HCT116 (cell line): ENCODE data around the gene PSMC3. TPM values are rescaled to one million over a fixed set of nuclear protein-coding genes. Genes with fewer than 3 reads are reported as not detected.

ENCODE experiments used
- ATAC-seq: fragments of 200-7000 bp; cut with Tn5 transposase; 2 replicates; pipeline ENCODE4 v1.9.1; 2020; ENCODE audit warnings: mild to moderate bottlenecking, moderate library complexity
- BruUV-seq: library from RNA; stranded (reverse); fragments of 400-500 nt; replicated peaks from 2 replicates; lab custom pipeline; 2021; lab: Mats Ljungman, UMichigan
- CTCF ChIA-PET: fragments of 300-600 bp; sonication (Branson Sonifier 250); formaldehyde crosslinking; loops from one replicate; lab custom pipeline; 2021; ENCODE audit warnings: antibody characterized with exemption; lab: Charles Lee
- POLR2A ChIA-PET: fragments of 300-600, 350-600 bp; sonication (Branson Sonifier 250); formaldehyde crosslinking; loops from one replicate; lab custom pipeline; 2021; ENCODE audit warnings: antibody characterized with exemption; lab: Charles Lee
- RAD21 ChIA-PET, 2 experiments: fragments of 300-600 bp; sonication (Branson Sonifier 250); formaldehyde crosslinking; loops; one replicate each; lab custom pipeline; 2023; ENCODE audit warnings: low total read pairs in 2 of 2; ENCODE audit not compliant: uncharacterized antibody in 2 of 2, unreplicated experiment in 2 of 2, low non-redundant PET in 1 of 2; lab: Charles Lee
- DNase-seq: peaks from one replicate; pipeline ENCODE4 v3.0.0-alpha.2; 2010; ENCODE audit warnings: low read depth, low spot score
- H2AFZ ChIP-seq: fragments of 200-600 bp; shearing (Covaris generic), sonication (generic); 2 replicates; pipeline ENCODE4 v1.6.1; 2017; ENCODE audit warnings: low read depth, mixed run types, mixed read lengths, antibody characterized with exemption, low read length; ENCODE audit not compliant: poor library complexity, severe bottlenecking
- H3K27ac ChIP-seq: 2 replicates; pipeline ENCODE4 v1.5.1; 2012; ENCODE audit warnings: low read depth, low read length
- H3K27me3 ChIP-seq: fragments of 200-600 bp; sonication (generic); 2 replicates; pipeline ENCODE4 v1.6.1; 2016; ENCODE audit warnings: mixed run types, low read length, mixed read lengths; ENCODE audit not compliant: insufficient read depth
- H3K36me3 ChIP-seq, 2 experiments: fragments of 200-500 bp in 1 of 2; fragments of 200-600 bp in 1 of 2; sonication (Bioruptor generic) in 1 of 2; sonication (generic) in 1 of 2; 2 replicates each; pipeline versions ENCODE4 v1.5.1 to v1.6.1; 2014 to 2016; ENCODE audit warnings: low read length in 2 of 2, inconsistent platforms in 1 of 2, mixed read lengths in 1 of 2, mixed run types in 1 of 2; ENCODE audit not compliant: insufficient read depth in 2 of 2, control insufficient read depth in 1 of 2
- H3K4me1 ChIP-seq, 2 experiments: fragments of 200-600 bp in 1 of 2; sonication (generic) in 1 of 2; 2 replicates each; pipeline versions ENCODE4 v1.5.1 to v1.6.1; 2012 to 2017; ENCODE audit warnings: low read length in 2 of 2, inconsistent platforms in 1 of 2, mild to moderate bottlenecking in 1 of 2, mixed read lengths in 1 of 2, mixed run types in 1 of 2, moderate library complexity in 1 of 2; ENCODE audit not compliant: insufficient read depth in 2 of 2, control insufficient read depth in 1 of 2
- H3K4me2 ChIP-seq: fragments of 200-600 bp; sonication (generic); 2 replicates; pipeline ENCODE4 v1.6.1; 2017; ENCODE audit warnings: mixed run types, low read length, mixed read lengths
- H3K4me3 ChIP-seq, 2 experiments: fragments of 200-600 bp in 1 of 2; sonication (generic) in 1 of 2; replicated peaks in 1 of 2; 2 replicates each; pipeline ENCODE4 v1.5.1; 2011 to 2016; ENCODE audit warnings: low read length in 2 of 2, control low read depth in 1 of 2, low read depth in 1 of 2, mild to moderate bottlenecking in 1 of 2, mixed read lengths in 1 of 2, mixed run types in 1 of 2
- H3K79me2 ChIP-seq: fragments of 200-600 bp; sonication (generic); 2 replicates; pipeline ENCODE4 v1.6.1; 2017; ENCODE audit warnings: mild to moderate bottlenecking, mixed run types, low read length, moderate library complexity, mixed read lengths; ENCODE audit not compliant: insufficient read depth
- H3K9ac ChIP-seq: fragments of 200-600 bp; sonication (generic); 2 replicates; pipeline ENCODE4 v1.6.1; 2016; ENCODE audit warnings: low read length, mixed read lengths
- H3K9me2 ChIP-seq: fragments of 200-600 bp; sonication (generic), shearing (Covaris generic); 2 replicates; pipeline ENCODE4 v1.6.1; 2017; ENCODE audit warnings: mixed run types, mild to moderate bottlenecking, moderate library complexity; ENCODE audit not compliant: insufficient read depth
- H3K9me3 ChIP-seq, 2 experiments: fragments of 200-500 bp in 1 of 2; fragments of 200-600 bp in 1 of 2; sonication (Bioruptor generic) in 1 of 2; sonication (generic) in 1 of 2; 2 replicates each; pipeline ENCODE4 v1.6.1; 2014 to 2017; ENCODE audit warnings: low read length in 2 of 2, mixed read lengths in 2 of 2, inconsistent platforms in 1 of 2, low read depth in 1 of 2, mild to moderate bottlenecking in 1 of 2, mixed run types in 1 of 2, moderate library complexity in 1 of 2; ENCODE audit not compliant: control insufficient read depth in 1 of 2, insufficient read depth in 1 of 2
- H4K20me1 ChIP-seq: fragments of 200-600 bp; sonication (generic), shearing (Covaris generic); 2 replicates; pipeline ENCODE4 v1.6.1; 2017; ENCODE audit warnings: mixed run types, mild to moderate bottlenecking, moderate library complexity; ENCODE audit not compliant: insufficient read depth
- CEBPB ChIP-seq: IDR thresholded peaks from 2 replicates; pipeline ENCODE4 v1.6.1; 2012; ENCODE audit warnings: low read depth
- EGR1 ChIP-seq: IDR thresholded peaks from 2 replicates; pipeline ENCODE4 v1.6.1; 2012; ENCODE audit warnings: low read depth
- ELF1 ChIP-seq: IDR thresholded peaks from 2 replicates; pipeline ENCODE4 v1.6.1; 2012; ENCODE audit warnings: low read depth, borderline replicate concordance
- EZH2 ChIP-seq: fragments of 200-600 bp; sonication (generic); IDR thresholded peaks from 2 replicates; pipeline ENCODE4 v1.6.1; 2017; ENCODE audit warnings: antibody characterized with exemption, mixed run types
- FOSL1 ChIP-seq: IDR thresholded peaks from 2 replicates; pipeline ENCODE4 v1.6.1; 2012; ENCODE audit warnings: low read depth
- JUND ChIP-seq: IDR thresholded peaks from 2 replicates; pipeline ENCODE4 v1.6.1; 2012
- RAD21 ChIP-seq: IDR thresholded peaks from 2 replicates; pipeline ENCODE4 v1.6.1; 2012; ENCODE audit warnings: low read depth, mild to moderate bottlenecking
- SIN3A ChIP-seq: IDR thresholded peaks from 2 replicates; pipeline ENCODE4 v1.6.1; 2012; ENCODE audit warnings: low read depth
- SRF ChIP-seq: IDR thresholded peaks from 2 replicates; pipeline ENCODE4 v1.6.1; 2012; ENCODE audit warnings: low read depth
- ZFX ChIP-seq: fragments of 450-650 bp; IDR thresholded peaks from 2 replicates; pipeline ENCODE4 v1.6.1; 2017
- ZNF274 ChIP-seq: fragments of 200-500 bp; sonication (Bioruptor generic); IDR thresholded peaks from 2 replicates; pipeline ENCODE4 v1.6.1; 2014; ENCODE audit warnings: mild to moderate bottlenecking, low read depth, low read length, inconsistent platforms
- intact Hi-C: fragments of 100-400 bp; cut with micrococcal nuclease; formaldehyde crosslinking; loops from 2 replicates; pipeline ENCODE4 v1.10.0; 2022
- total RNA-seq: library from RNA; stranded (reverse); gene quantifications from one replicate; pipeline ENCODE4 v1.2.1, GENCODE V29; 2021; ENCODE audit not compliant: unreplicated experiment
- TF ChIP-seq, protein P1 (sequence below), 3 experiments: fragments of 200-600 bp in 1 of 3; sonication (generic) in 1 of 3; IDR thresholded peaks in 2 of 3; conservative IDR thresholded peaks in 1 of 3; 2 replicates each; pipeline ENCODE4 v1.5.1; 2012 to 2017; ENCODE audit warnings: low read depth in 2 of 3, low read length in 2 of 3, antibody characterized with exemption in 1 of 3, borderline replicate concordance in 1 of 3, control low read depth in 1 of 3, mild to moderate bottlenecking in 1 of 3, mixed read lengths in 1 of 3, mixed run types in 1 of 3, moderate library complexity in 1 of 3; ENCODE audit not compliant: insufficient read depth in 1 of 3
- TF ChIP-seq, protein P2 (sequence below): IDR thresholded peaks from 2 replicates; pipeline ENCODE4 v1.6.1; 2012
- TF ChIP-seq, protein P3 (sequence below): IDR thresholded peaks from 2 replicates; pipeline ENCODE4 v1.6.1; 2012

The PSMC3 gene
- total RNA-seq, 1 experiment from 2014 or later: 155 TPM

DNA sequence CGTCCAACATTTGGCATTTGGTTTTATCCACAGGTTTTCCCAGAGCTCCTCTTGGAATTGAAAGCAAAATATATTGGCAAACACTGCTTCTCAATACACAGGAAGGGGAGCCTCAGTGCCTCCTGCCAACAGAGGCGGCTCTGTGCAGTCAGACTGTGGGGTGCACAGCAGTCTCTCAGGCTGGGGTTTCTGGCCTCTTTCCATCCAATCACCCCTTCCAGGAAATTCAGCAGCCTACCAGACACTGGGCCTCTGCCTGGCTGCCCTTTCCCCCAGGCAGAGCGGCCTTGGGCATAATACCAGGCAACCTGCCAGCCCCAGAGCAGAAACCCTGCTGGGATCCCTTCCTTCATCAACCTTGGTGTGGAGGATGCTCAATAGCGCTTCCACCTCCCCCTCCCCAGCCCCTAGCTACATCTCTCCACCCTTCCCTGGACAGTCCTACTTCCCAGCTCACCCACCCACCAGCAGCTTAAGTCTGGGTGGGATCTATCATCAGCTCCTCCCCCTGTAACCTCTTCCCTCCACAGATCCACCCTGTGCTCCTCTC lies 40.5 kb upstream of the PSMC3 start:
- BruUV-seq: no TSS peak
- H3K36me3 ChIP-seq: peaks cover 15 to 36% of the 10 kb centered on the region in 2 experiments; a peak in 3 of 4 replicates
- DNase-seq (no peak), ATAC-seq (peak; percentile 44)
- peaks cover 0 to 4% of the 10 kb centered on the region in 2 experiments; a peak in 1 of 4 replicates for H3K4me1 ChIP-seq
- H3K9me3 ChIP-seq: no peaks in the 10 kb centered on the region
- H3K27ac ChIP-seq: no peak overlapping the region
- no peak overlapping the region for H2AFZ ChIP-seq
- peaks cover 46% of the 10 kb centered on the region for H3K79me2 ChIP-seq
- H3K4me2 ChIP-seq: no peak overlapping the region
- ChIA-PET RAD21 (no interaction called here), POLR2A (no interaction called here), CTCF (interaction anchor here (1.3 to 1.5 kb wide), 2 partner anchors 13 to 208 kb away, joined by 3 read pairs; no protein-coding TSS in a partner anchor)
- peaks cover 5% of the 10 kb centered on the region for H4K20me1 ChIP-seq
- TF ChIP-seq FOSL1 (no peak), RAD21 (no peak), JUND (no peak), EGR1 (no peak), EZH2 (no peak), ZNF274 (no peak), CEBPB (no peak), SIN3A (no peak), ZFX (no peak), SRF (no peak), ELF1 (no peak)
- TF ChIP-seq, protein P1, sequence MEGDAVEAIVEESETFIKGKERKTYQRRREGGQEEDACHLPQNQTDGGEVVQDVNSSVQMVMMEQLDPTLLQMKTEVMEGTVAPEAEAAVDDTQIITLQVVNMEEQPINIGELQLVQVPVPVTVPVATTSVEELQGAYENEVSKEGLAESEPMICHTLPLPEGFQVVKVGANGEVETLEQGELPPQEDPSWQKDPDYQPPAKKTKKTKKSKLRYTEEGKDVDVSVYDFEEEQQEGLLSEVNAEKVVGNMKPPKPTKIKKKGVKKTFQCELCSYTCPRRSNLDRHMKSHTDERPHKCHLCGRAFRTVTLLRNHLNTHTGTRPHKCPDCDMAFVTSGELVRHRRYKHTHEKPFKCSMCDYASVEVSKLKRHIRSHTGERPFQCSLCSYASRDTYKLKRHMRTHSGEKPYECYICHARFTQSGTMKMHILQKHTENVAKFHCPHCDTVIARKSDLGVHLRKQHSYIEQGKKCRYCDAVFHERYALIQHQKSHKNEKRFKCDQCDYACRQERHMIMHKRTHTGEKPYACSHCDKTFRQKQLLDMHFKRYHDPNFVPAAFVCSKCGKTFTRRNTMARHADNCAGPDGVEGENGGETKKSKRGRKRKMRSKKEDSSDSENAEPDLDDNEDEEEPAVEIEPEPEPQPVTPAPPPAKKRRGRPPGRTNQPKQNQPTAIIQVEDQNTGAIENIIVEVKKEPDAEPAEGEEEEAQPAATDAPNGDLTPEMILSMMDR (IDR thresholded peaks at IDR 0.05 in 2 of 3, conservative IDR thresholded peaks at IDR 0.05 in 1 of 3; ENCODE audit: borderline replicate concordance in 1 of 3, insufficient read depth in 1 of 3, low read depth in 2 of 3, low read length in 2 of 3): no peak
- TF ChIP-seq, protein P2, sequence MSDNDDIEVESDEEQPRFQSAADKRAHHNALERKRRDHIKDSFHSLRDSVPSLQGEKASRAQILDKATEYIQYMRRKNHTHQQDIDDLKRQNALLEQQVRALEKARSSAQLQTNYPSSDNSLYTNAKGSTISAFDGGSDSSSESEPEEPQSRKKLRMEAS: no peak
- TF ChIP-seq, protein P3, sequence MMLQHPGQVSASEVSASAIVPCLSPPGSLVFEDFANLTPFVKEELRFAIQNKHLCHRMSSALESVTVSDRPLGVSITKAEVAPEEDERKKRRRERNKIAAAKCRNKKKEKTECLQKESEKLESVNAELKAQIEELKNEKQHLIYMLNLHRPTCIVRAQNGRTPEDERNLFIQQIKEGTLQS: no peak
- H3K9me2 ChIP-seq: no peaks in the 10 kb centered on the region
- H3K9ac ChIP-seq: no peak overlapping the region
- H3K4me3 ChIP-seq: no peak overlapping the region
- H3K27me3 ChIP-seq: no peaks in the 10 kb centered on the region
- intact Hi-C loops: loop anchor here (10.0 kb wide), 1 partner anchor 148 kb away; no protein-coding TSS in a partner anchor
